Astrocyte of the hippocampus (primary cell): ENCODE measurements around the gene TP53INP2.
"Not testable (repeated sequence)": the region's sequence is repeated elsewhere in the genome, so short reads cannot be mapped to it uniquely, and the experiment has no call there.

Experiments
- DNase-seq: peaks from one replicate; pipeline ENCODE4 v3.0.0; 2011; ENCODE audit warnings: low read depth, low spot score

Gene TP53INP2

DNA sequence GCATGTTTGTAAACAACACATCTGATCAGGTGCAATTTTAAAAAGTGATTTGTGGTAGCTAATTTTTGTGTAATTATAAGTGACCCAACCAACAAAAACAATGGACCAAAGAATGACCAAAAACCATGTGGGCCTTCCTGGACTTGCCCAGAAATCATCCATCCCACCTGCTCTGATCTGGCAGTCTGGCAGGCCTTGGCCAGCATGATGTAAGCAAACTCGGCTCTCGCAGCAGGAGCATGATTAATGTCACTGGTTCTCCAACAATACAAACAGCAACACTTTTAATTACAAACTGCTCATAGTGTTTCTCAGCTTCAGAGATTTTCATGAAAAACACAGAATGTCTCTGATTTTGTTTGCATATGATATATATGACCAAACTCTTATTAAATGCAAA lies 16.1 kb downstream of the TP53INP2 start:
- peak; percentile 25 for DNase-seq

GRCh38 chr20:34722560-34722959 lies 18.4 kb downstream of the TP53INP2 start:
- DNase-seq: not testable (repeated sequence)

- no peak for DNase-seq
Observed at GRCh38 chr20:34724172-34724571, 20.0 kb downstream of the TP53INP2 start.

DNA sequence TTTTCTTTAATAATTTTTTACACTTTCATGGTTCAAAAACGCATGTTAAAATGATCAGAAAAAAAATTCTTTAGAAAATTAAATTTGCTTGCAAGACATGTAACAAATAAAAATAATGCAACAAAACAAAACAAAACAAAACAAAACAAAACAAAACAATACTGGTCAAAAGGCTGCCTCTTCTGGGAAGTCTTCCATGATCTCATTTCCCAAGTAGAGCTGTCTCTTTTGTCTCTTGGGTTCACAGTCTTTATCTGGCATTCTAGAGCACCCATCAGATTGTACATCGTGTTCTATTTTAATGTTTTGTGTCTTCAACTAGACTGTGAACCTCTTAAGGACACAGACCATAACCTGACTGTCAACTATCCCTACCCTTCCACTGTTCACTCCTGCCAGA lies 25.3 kb downstream of the TP53INP2 start:
- no peak for DNase-seq

GRCh38 chr20:34732523-34732922 lies 28.4 kb downstream of the TP53INP2 start:
- no peak for DNase-seq

DNA sequence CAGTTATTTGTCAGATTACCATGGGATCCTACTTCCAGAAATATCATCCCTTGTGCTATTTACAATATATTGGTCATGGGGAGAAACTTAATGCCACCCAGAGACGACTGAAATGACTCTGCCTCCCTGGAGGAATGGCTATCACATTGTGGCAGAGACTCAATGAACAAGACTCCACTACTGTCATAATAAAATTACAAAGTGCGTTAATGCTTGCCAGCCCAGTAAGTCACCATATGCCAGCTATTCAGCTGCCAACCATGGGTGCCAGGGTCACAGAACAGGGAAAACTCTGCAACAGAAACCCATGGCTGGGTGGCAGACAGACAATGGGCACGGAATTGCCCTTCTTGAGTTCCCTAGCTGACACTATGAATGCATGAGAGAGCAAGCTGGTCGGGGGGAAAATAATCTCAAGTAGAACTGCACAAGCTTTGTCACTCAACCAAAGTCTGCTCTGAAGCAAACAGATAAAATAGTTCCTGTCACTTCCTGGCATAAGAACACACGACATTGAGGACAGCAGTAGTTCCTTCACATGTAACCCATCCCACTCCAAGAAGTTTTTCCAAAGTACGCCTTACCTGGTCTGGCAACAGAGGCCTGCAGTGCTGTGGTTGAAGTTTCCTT lies 32.1 kb downstream of the TP53INP2 start:
- no peak for DNase-seq

DNA sequence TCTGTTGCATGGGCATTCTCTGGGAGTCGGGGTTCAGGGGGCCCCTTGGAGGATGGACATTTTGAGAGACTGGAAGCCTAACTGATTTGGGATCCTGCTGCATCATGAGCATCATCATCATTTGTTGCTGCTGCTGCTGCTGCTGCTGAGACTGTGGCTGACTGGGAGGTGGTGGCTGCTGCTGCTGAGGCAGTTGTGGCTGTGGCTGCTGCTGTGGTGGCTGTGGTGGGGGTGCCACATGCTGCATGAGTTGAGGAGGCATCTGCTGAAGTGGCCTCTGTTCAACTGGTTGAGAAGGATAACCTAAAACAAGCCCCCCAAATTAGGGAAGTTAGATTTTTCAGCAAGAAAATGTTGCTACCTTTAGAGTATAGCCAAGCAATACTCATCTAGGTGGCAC lies 38.9 kb downstream of the TP53INP2 start:
- no peak for DNase-seq

- DNase-seq: no peak
Observed at GRCh38 chr20:34744340-34744739, 40.2 kb downstream of the TP53INP2 start.

DNA sequence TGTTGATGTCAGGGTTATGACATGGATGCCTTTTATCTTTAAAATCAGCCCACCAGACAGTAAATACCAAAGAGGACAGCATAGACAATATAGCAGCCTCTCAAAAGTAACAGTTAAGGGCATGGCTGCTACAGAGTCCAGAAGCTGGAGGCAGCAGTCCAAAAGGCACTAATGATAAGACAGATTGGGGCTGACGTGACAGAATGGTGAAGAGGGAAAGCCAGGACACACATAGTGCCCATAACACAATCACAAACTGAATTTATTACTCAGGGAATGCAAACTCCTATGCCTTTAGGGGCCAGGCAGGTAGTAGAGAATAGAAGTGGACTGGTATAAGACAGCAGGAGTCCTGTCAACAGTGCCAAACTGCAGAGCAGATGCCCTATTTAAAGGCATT lies 40.7 kb downstream of the TP53INP2 start:
- no peak for DNase-seq

- DNase-seq: no peak
Observed at GRCh38 chr20:34746674-34747073, 42.5 kb downstream of the TP53INP2 start.

- DNase-seq: no peak
Observed at GRCh38 chr20:34747479-34747878, 43.3 kb downstream of the TP53INP2 start.

DNA sequence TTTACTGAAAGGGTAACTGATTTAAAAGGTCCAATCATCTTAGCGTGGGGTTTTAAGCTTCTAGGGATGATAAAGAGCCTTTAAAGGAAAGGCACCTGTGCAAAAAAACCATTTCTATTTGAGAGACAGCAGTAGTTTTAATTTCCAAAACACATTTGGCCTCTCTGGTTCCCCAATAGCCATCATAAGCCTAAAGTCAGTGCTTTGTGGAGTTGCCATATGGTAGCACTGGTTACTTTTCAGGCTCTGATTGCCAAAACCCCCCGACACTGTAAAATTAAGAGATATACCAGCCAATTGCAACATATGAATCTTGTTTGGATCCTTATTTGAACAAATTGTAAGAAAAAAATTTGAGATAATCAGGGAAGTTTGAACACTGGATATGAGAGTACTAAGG lies 44.6 kb downstream of the TP53INP2 start:
- no peak for DNase-seq

DNA sequence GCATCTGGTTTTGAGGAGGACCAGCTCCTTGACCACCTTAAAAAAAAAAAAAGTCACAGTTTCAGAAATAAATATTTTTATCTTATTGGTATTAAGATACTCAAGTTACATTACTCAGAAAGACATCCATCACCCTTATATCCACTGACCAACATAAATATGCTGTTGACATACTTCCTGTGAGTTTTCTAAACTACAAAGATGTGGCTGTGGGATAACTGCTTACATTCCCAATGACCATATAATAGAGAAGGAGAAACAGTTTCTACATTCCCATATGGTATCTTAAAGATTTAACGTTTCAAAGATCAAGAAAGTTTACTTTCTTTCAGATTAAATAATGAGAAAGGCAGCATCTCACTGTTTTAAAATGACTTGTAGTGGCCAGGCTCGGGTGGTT lies 46.3 kb downstream of the TP53INP2 start:
- DNase-seq: no peak

DNA sequence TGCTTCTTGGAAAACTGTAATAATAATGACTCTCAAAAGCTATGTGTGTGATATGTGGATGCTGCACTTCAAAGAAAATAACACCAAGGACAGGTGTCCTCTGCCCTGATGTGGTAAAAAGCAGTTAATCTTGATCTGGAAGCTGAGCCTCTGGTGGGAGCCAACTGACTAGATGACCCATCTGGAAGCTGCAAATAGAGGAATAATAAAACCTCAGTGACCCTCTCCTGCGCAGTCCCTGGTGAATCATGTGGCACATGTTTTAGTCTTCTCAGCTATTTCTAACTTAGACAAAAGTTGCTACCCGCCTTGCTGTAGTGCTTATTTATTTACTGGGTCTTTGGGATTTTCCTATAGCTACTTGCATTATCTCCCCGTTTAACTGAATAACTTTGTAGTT lies 47.3 kb downstream of the TP53INP2 start:
- no peak for DNase-seq

- peak; percentile 13 for DNase-seq
Observed at GRCh38 chr20:34753706-34754461, 49.7 kb downstream of the TP53INP2 start.

GRCh38 chr20:34754611-34755010 lies 50.5 kb downstream of the TP53INP2 start:
- DNase-seq: no peak

- no peak for DNase-seq
Observed at GRCh38 chr20:34755367-34755766, 51.2 kb downstream of the TP53INP2 start.

- DNase-seq: no peak
Observed at GRCh38 chr20:34762031-34762555, 57.9 kb downstream of the TP53INP2 start.
